ENCODE data around the gene HHAT. TPM values are rescaled to one million over a fixed set of nuclear protein-coding genes. Genes with fewer than 3 reads are reported as not detected.

The HHAT gene
- polyA plus RNA-seq, 4 donors, result 0.27 to 4.0 (median 1.4) TPM

- DNase-seq, result no peak
- Histone ChIP-seq H3K9me3 (ENCODE audit: control insufficient read depth in 2 of 2, insufficient read depth in 1 of 2, low read depth in 1 of 2, low read length in 1 of 2) (no peaks in the 10 kb centered on the region), H3K27ac (ENCODE audit: low read depth in 1 of 3, low read length in 2 of 3) (no peak overlapping the region), H3K27me3 (ENCODE audit: control insufficient read depth in 3 of 3, insufficient read depth in 3 of 3, low read length in 3 of 3) (no peaks in the 10 kb centered on the region), H3K4me1 (ENCODE audit: control insufficient read depth in 3 of 3, insufficient read depth in 2 of 3, low read depth in 1 of 3, low read length in 2 of 3) (no peaks in the 10 kb centered on the region), H3K4me3 (ENCODE audit: low read depth in 1 of 3, low read length in 3 of 3) (no peak overlapping the region), H3K36me3 (ENCODE audit: control insufficient read depth in 3 of 3, insufficient read depth in 2 of 3, low read depth in 1 of 3, low read length in 3 of 3) (peaks cover 0 to 2% (median 0%) of the 10 kb centered on the region in 3 donors)
- FAIRE-seq, result no peak
These were observed 341.2 kb downstream of the HHAT start for GRCh38 chr1:210669951-210670350.

- Histone ChIP-seq H3K4me3 (ENCODE audit: low read depth in 1 of 3, low read length in 3 of 3) (no peak overlapping the region), H3K9me3 (ENCODE audit: control insufficient read depth in 2 of 2, insufficient read depth in 1 of 2, low read depth in 1 of 2, low read length in 1 of 2) (no peaks in the 10 kb centered on the region), H3K4me1 (ENCODE audit: control insufficient read depth in 3 of 3, insufficient read depth in 2 of 3, low read depth in 1 of 3, low read length in 2 of 3) (no peaks in the 10 kb centered on the region), H3K27ac (ENCODE audit: low read depth in 1 of 3, low read length in 2 of 3) (no peak overlapping the region), H3K27me3 (ENCODE audit: control insufficient read depth in 3 of 3, insufficient read depth in 3 of 3, low read length in 3 of 3) (no peaks in the 10 kb centered on the region), H3K36me3 (ENCODE audit: control insufficient read depth in 3 of 3, insufficient read depth in 2 of 3, low read depth in 1 of 3, low read length in 3 of 3) (peaks cover 0 to 3% (median 0%) of the 10 kb centered on the region in 3 donors)
- no peak for FAIRE-seq
- 82 to 92% (median 91%) methylated on average over 3 of the region's 3 CpGs for WGBS, 3 donors
- no peak for DNase-seq
These were observed 345.4 kb downstream of the HHAT start for GRCh38 chr1:210674151-210674550.

GRCh38 chr1:210676539-210676938, 347.8 kb downstream of the HHAT start:
- 90 to 95% (median 95%) methylated on average over 3 of the region's 3 CpGs for WGBS, 3 donors
- DNase-seq, result no peak
- no peak for FAIRE-seq
- no peaks in the 10 kb centered on the region for H3K4me1 ChIP-seq (ENCODE audit: control insufficient read depth in 3 of 3, insufficient read depth in 2 of 3, low read depth in 1 of 3, low read length in 2 of 3)
- no peak overlapping the region for H3K4me3 ChIP-seq (ENCODE audit: low read depth in 1 of 3, low read length in 3 of 3)
- H3K27ac ChIP-seq (ENCODE audit: low read depth in 1 of 3, low read length in 2 of 3), result no peak overlapping the region
- H3K36me3 ChIP-seq (ENCODE audit: control insufficient read depth in 3 of 3, insufficient read depth in 2 of 3, low read depth in 1 of 3, low read length in 3 of 3), result peaks cover 0 to 3% (median 0%) of the 10 kb centered on the region in 3 donors
- no peaks in the 10 kb centered on the region for H3K27me3 ChIP-seq (ENCODE audit: control insufficient read depth in 3 of 3, insufficient read depth in 3 of 3, low read length in 3 of 3)
- H3K9me3 ChIP-seq (ENCODE audit: control insufficient read depth in 2 of 2, insufficient read depth in 1 of 2, low read depth in 1 of 2, low read length in 1 of 2), result no peaks in the 10 kb centered on the region

- peaks cover 0 to 3% (median 0%) of the 10 kb centered on the region in 3 donors for H3K36me3 ChIP-seq (ENCODE audit: control insufficient read depth in 3 of 3, insufficient read depth in 2 of 3, low read depth in 1 of 3, low read length in 3 of 3)
- WGBS, 3 donors, result 58 to 78% (median 67%) methylated on average over 4 of the region's 4 CpGs
- H3K27ac ChIP-seq (ENCODE audit: low read depth in 1 of 3, low read length in 2 of 3), result no peak overlapping the region
- H3K27me3 ChIP-seq (ENCODE audit: control insufficient read depth in 3 of 3, insufficient read depth in 3 of 3, low read length in 3 of 3), result no peaks in the 10 kb centered on the region
- DNase-seq (no peak), FAIRE-seq (no peak)
- H3K9me3 ChIP-seq (ENCODE audit: control insufficient read depth in 2 of 2, insufficient read depth in 1 of 2, low read depth in 1 of 2, low read length in 1 of 2), result no peaks in the 10 kb centered on the region
- no peak overlapping the region for H3K4me3 ChIP-seq (ENCODE audit: low read depth in 1 of 3, low read length in 3 of 3)
- H3K4me1 ChIP-seq (ENCODE audit: control insufficient read depth in 3 of 3, insufficient read depth in 2 of 3, low read depth in 1 of 3, low read length in 2 of 3), result no peaks in the 10 kb centered on the region
These were observed 348.8 kb downstream of the HHAT start for GRCh38 chr1:210677533-210677932.

- WGBS, 3 donors, result 71 to 88% (median 88%) methylated on average over 3 of the region's 3 CpGs
- FAIRE-seq, result no peak
These were observed 349.6 kb downstream of the HHAT start for GRCh38 chr1:210678306-210678705.

GRCh38 chr1:210681158-210681557, 352.5 kb downstream of the HHAT start:
- Histone ChIP-seq H3K4me1 (ENCODE audit: control insufficient read depth in 3 of 3, insufficient read depth in 2 of 3, low read depth in 1 of 3, low read length in 2 of 3) (no peaks in the 10 kb centered on the region), H3K4me3 (ENCODE audit: low read depth in 1 of 3, low read length in 3 of 3) (no peak overlapping the region), H3K27ac (ENCODE audit: low read depth in 1 of 3, low read length in 2 of 3) (no peak overlapping the region), H3K36me3 (ENCODE audit: control insufficient read depth in 3 of 3, insufficient read depth in 2 of 3, low read depth in 1 of 3, low read length in 3 of 3) (no peaks in the 10 kb centered on the region), H3K27me3 (ENCODE audit: control insufficient read depth in 3 of 3, insufficient read depth in 3 of 3, low read length in 3 of 3) (no peaks in the 10 kb centered on the region), H3K9me3 (ENCODE audit: control insufficient read depth in 2 of 2, insufficient read depth in 1 of 2, low read depth in 1 of 2, low read length in 1 of 2) (no peaks in the 10 kb centered on the region)
- WGBS, 3 donors, result 83 to 97% (median 93%) methylated on average over 7 of the region's 7 CpGs
- DNase-seq (no peak), FAIRE-seq (no peak)

More at GRCh38 chr1:210678306-210678705, 349.6 kb downstream of the HHAT start:
- no peaks in the 10 kb centered on the region for H3K9me3 ChIP-seq (ENCODE audit: control insufficient read depth in 2 of 2, insufficient read depth in 1 of 2, low read depth in 1 of 2, low read length in 1 of 2)
- H3K27ac ChIP-seq (ENCODE audit: low read depth in 1 of 3, low read length in 2 of 3), result no peak overlapping the region
- no peaks in the 10 kb centered on the region for H3K4me1 ChIP-seq (ENCODE audit: control insufficient read depth in 3 of 3, insufficient read depth in 2 of 3, low read depth in 1 of 3, low read length in 2 of 3)
- DNase-seq, result no peak
- H3K27me3 ChIP-seq (ENCODE audit: control insufficient read depth in 3 of 3, insufficient read depth in 3 of 3, low read length in 3 of 3), result no peaks in the 10 kb centered on the region
- H3K4me3 ChIP-seq (ENCODE audit: low read depth in 1 of 3, low read length in 3 of 3), result no peak overlapping the region
- peaks cover 0 to 3% (median 0%) of the 10 kb centered on the region in 3 donors for H3K36me3 ChIP-seq (ENCODE audit: control insufficient read depth in 3 of 3, insufficient read depth in 2 of 3, low read depth in 1 of 3, low read length in 3 of 3)

GRCh38 chr1:210683403-210684047, 354.8 kb downstream of the HHAT start:
- FAIRE-seq (no peak), DNase-seq (no peak)
- WGBS, 3 donors, result 94 to 95% (median 95%) methylated on average over 33 of the region's 33 CpGs
- no peaks in the 10 kb centered on the region for H3K9me3 ChIP-seq (ENCODE audit: control insufficient read depth in 2 of 2, insufficient read depth in 1 of 2, low read depth in 1 of 2, low read length in 1 of 2)
- no peak overlapping the region for H3K27ac ChIP-seq (ENCODE audit: low read depth in 1 of 3, low read length in 2 of 3)
- no peak overlapping the region for H3K4me3 ChIP-seq (ENCODE audit: low read depth in 1 of 3, low read length in 3 of 3)
- H3K27me3 ChIP-seq (ENCODE audit: control insufficient read depth in 3 of 3, insufficient read depth in 3 of 3, low read length in 3 of 3), result no peaks in the 10 kb centered on the region
- H3K4me1 ChIP-seq (ENCODE audit: control insufficient read depth in 3 of 3, insufficient read depth in 2 of 3, low read depth in 1 of 3, low read length in 2 of 3), result no peaks in the 10 kb centered on the region
- H3K36me3 ChIP-seq (ENCODE audit: control insufficient read depth in 3 of 3, insufficient read depth in 2 of 3, low read depth in 1 of 3, low read length in 3 of 3), result no peaks in the 10 kb centered on the region

- DNase-seq, result no peak
- Histone ChIP-seq H3K9me3 (ENCODE audit: control insufficient read depth in 2 of 2, insufficient read depth in 1 of 2, low read depth in 1 of 2, low read length in 1 of 2) (no peaks in the 10 kb centered on the region), H3K36me3 (ENCODE audit: control insufficient read depth in 3 of 3, insufficient read depth in 2 of 3, low read depth in 1 of 3, low read length in 3 of 3) (no peaks in the 10 kb centered on the region), H3K4me1 (ENCODE audit: control insufficient read depth in 3 of 3, insufficient read depth in 2 of 3, low read depth in 1 of 3, low read length in 2 of 3) (no peaks in the 10 kb centered on the region), H3K27ac (ENCODE audit: low read depth in 1 of 3, low read length in 2 of 3) (no peak overlapping the region), H3K27me3 (ENCODE audit: control insufficient read depth in 3 of 3, insufficient read depth in 3 of 3, low read length in 3 of 3) (no peaks in the 10 kb centered on the region), H3K4me3 (ENCODE audit: low read depth in 1 of 3, low read length in 3 of 3) (no peak overlapping the region)
- 52 to 77% (median 67%) methylated on average over 5 of the region's 5 CpGs for WGBS, 3 donors
- no peak for FAIRE-seq
These were observed 356.0 kb downstream of the HHAT start for GRCh38 chr1:210684466-210685294.

Data from small intestine (tissue), 7 donors.